GM23338 (cell line): ENCODE data around the gene TRNAU1AP. TPM values are rescaled to one million over a fixed set of nuclear protein-coding genes. Genes with fewer than 3 reads are reported as not detected.
A peak's percentile ranks its signal among the peaks of the same experiment; 100 is the strongest.

ENCODE experiments used
- ATAC-seq: fragments of 200-7000 bp; cut with Tn5 transposase; 3 replicates; pipeline ENCODE4 v1.9.1; 2020
- DNase-seq: peaks from one replicate; pipeline ENCODE4 v3.0.0-alpha.2; 2015; ENCODE audit warnings: low spot score
- H2AFZ ChIP-seq: fragments of 200-600 bp; sonication (generic); 2 replicates; pipeline ENCODE4 v1.8.0; 2016; ENCODE audit warnings: antibody characterized with exemption, mild to moderate bottlenecking, moderate library complexity
- H3F3A ChIP-seq: fragments of 200-600 bp; sonication (generic); replicated peaks from 2 replicates; pipeline ENCODE4 v1.8.0; 2017; ENCODE audit warnings: antibody characterized with exemption, mixed run types, low read depth
- H3K27ac ChIP-seq: fragments of 200-600 bp; sonication (generic); 2 replicates; pipeline ENCODE4 v1.6.1; 2016; ENCODE audit warnings: low read depth
- H3K27me3 ChIP-seq: fragments of 200-600 bp; sonication (generic); 2 replicates; pipeline ENCODE4 v1.8.0; 2016; ENCODE audit warnings: mild to moderate bottlenecking, mixed run types, moderate library complexity; ENCODE audit not compliant: insufficient read depth
- H3K36me3 ChIP-seq: fragments of 200-600 bp; sonication (generic); 2 replicates; pipeline ENCODE4 v1.8.0; 2016; ENCODE audit warnings: mild to moderate bottlenecking; ENCODE audit not compliant: insufficient read depth
- H3K4me1 ChIP-seq: fragments of 200-600 bp; sonication (generic); 2 replicates; pipeline ENCODE4 v1.8.0; 2016; ENCODE audit warnings: mild to moderate bottlenecking, moderate library complexity; ENCODE audit not compliant: insufficient read depth
- H3K4me2 ChIP-seq: fragments of 200-600 bp; sonication (generic); 2 replicates; pipeline ENCODE4 v1.7.1; 2017; ENCODE audit warnings: mixed run types
- H3K4me3 ChIP-seq: fragments of 200-600 bp; sonication (generic); 2 replicates; pipeline ENCODE4 v1.6.1; 2016; ENCODE audit warnings: mixed run types
- H3K79me2 ChIP-seq: fragments of 200-600 bp; sonication (generic); replicated peaks from 2 replicates; pipeline ENCODE4 v1.8.0; 2017; ENCODE audit warnings: mild to moderate bottlenecking; ENCODE audit not compliant: insufficient read depth
- H3K9me2 ChIP-seq: fragments of 200-600 bp; sonication (generic); 2 replicates; pipeline ENCODE4 v1.8.0; 2017; ENCODE audit not compliant: insufficient read depth
- H4K20me1 ChIP-seq: fragments of 200-600 bp; sonication (generic); replicated peaks from 2 replicates; pipeline ENCODE4 v1.8.0; 2017; ENCODE audit warnings: mild to moderate bottlenecking; ENCODE audit not compliant: insufficient read depth
- H3K27ac Mint-ChIP-seq: 2 replicates; pipeline ENCODE4 v1.8.0; 2020; ENCODE audit warnings: inconsistent platforms, mild to moderate bottlenecking, moderate library complexity, mixed read lengths
- H3K27me3 Mint-ChIP-seq: 3 replicates; pipeline ENCODE4 v1.8.0; 2022; ENCODE audit warnings: low read depth, mild to moderate bottlenecking, moderate library complexity, mixed read lengths, inconsistent platforms; ENCODE audit not compliant: insufficient read depth, poor library complexity
- H3K36me3 Mint-ChIP-seq: 3 replicates; pipeline ENCODE4 v1.8.0; 2021; ENCODE audit warnings: low read depth, mild to moderate bottlenecking, inconsistent platforms, moderate library complexity, mixed read lengths
- H3K4me1 Mint-ChIP-seq: 3 replicates; pipeline ENCODE4 v1.8.0; 2020; ENCODE audit warnings: mild to moderate bottlenecking, inconsistent platforms, mixed read lengths
- H3K4me3 Mint-ChIP-seq: 3 replicates; pipeline ENCODE4 v1.8.0; 2021; ENCODE audit warnings: moderate library complexity, mild to moderate bottlenecking, inconsistent platforms, mixed read lengths
- H3K9me3 Mint-ChIP-seq: 3 replicates; pipeline ENCODE4 v1.8.0; 2020; ENCODE audit warnings: moderate library complexity, mild to moderate bottlenecking, inconsistent platforms, mixed read lengths
- CTCF ChIP-seq, 2 experiments: fragments of 200-600 bp in 1 of 2; sonication (generic) in 1 of 2; conservative IDR thresholded peaks; 2 replicates each; pipeline versions ENCODE4 v1.5.1 to v1.6.1; 2016 to 2017; ENCODE audit warnings: antibody characterized with exemption in 2 of 2, low read depth in 2 of 2, mild to moderate bottlenecking in 2 of 2, moderate library complexity in 1 of 2
- NANOG ChIP-seq: IDR thresholded peaks from 2 replicates; pipeline ENCODE4 v1.6.1; 2016; ENCODE audit warnings: antibody characterized with exemption, borderline replicate concordance
- POLR2AphosphoS5 ChIP-seq: IDR thresholded peaks from 2 replicates; pipeline ENCODE4 v1.6.1; 2016; ENCODE audit warnings: antibody characterized with exemption, low read depth
- polyA plus RNA-seq: library from polyadenylated mRNA; unstranded; fragments of >200 nt; fragmentation: Nextera tagmentation; extraction: Ambion mirVana; gene quantifications from 2 replicates; pipeline ENCODE4 v1.2.1, GENCODE V29; 2016
- total RNA-seq: library from RNA; depleted of rRNA; stranded (reverse); fragments of >200 nt; shearing (Covaris generic); gene quantifications from 2 replicates; pipeline ENCODE4 v1.2.3, GENCODE V29; 2014
- TF ChIP-seq, protein P1 (sequence below): fragments of 250-450 bp; sonication (Bioruptor Pico); IDR thresholded peaks from 2 replicates; pipeline ENCODE4 v1.5.0; 2020; ENCODE audit warnings: mild to moderate bottlenecking, moderate library complexity

Gene TRNAU1AP
- total and polyA plus RNA-seq, 2 experiments from 2014 or later = 20.3 to 42.1 TPM

DNA sequence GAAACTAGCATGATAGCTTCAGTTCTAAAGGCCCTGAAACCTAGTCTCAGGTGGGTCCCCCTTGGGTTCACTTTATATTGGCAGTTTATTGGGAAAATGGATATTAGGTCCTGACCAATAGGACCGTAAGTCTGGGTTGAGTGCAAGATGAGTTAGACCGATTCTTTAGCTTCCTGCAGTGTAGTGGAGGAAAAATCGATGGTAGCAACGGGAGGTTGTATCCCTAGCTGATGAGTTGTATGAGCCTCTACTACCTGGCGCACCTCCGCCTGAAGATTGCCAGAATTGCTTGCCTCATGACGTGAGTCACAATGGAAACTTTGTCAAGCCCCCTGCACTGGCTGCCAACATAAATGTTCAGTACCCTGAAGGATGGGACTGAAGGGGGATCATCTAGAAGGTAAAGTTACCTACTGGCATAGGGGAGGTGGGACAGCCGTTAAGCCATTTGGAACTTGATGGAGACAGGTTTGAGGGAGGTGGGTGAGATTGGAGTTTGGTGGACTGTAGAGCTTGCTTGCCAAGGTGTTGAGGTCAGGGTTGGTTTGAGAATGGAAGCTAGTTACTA is 43.1 kb upstream of the TRNAU1AP start (continued):
- TF ChIP-seq, protein P1, sequence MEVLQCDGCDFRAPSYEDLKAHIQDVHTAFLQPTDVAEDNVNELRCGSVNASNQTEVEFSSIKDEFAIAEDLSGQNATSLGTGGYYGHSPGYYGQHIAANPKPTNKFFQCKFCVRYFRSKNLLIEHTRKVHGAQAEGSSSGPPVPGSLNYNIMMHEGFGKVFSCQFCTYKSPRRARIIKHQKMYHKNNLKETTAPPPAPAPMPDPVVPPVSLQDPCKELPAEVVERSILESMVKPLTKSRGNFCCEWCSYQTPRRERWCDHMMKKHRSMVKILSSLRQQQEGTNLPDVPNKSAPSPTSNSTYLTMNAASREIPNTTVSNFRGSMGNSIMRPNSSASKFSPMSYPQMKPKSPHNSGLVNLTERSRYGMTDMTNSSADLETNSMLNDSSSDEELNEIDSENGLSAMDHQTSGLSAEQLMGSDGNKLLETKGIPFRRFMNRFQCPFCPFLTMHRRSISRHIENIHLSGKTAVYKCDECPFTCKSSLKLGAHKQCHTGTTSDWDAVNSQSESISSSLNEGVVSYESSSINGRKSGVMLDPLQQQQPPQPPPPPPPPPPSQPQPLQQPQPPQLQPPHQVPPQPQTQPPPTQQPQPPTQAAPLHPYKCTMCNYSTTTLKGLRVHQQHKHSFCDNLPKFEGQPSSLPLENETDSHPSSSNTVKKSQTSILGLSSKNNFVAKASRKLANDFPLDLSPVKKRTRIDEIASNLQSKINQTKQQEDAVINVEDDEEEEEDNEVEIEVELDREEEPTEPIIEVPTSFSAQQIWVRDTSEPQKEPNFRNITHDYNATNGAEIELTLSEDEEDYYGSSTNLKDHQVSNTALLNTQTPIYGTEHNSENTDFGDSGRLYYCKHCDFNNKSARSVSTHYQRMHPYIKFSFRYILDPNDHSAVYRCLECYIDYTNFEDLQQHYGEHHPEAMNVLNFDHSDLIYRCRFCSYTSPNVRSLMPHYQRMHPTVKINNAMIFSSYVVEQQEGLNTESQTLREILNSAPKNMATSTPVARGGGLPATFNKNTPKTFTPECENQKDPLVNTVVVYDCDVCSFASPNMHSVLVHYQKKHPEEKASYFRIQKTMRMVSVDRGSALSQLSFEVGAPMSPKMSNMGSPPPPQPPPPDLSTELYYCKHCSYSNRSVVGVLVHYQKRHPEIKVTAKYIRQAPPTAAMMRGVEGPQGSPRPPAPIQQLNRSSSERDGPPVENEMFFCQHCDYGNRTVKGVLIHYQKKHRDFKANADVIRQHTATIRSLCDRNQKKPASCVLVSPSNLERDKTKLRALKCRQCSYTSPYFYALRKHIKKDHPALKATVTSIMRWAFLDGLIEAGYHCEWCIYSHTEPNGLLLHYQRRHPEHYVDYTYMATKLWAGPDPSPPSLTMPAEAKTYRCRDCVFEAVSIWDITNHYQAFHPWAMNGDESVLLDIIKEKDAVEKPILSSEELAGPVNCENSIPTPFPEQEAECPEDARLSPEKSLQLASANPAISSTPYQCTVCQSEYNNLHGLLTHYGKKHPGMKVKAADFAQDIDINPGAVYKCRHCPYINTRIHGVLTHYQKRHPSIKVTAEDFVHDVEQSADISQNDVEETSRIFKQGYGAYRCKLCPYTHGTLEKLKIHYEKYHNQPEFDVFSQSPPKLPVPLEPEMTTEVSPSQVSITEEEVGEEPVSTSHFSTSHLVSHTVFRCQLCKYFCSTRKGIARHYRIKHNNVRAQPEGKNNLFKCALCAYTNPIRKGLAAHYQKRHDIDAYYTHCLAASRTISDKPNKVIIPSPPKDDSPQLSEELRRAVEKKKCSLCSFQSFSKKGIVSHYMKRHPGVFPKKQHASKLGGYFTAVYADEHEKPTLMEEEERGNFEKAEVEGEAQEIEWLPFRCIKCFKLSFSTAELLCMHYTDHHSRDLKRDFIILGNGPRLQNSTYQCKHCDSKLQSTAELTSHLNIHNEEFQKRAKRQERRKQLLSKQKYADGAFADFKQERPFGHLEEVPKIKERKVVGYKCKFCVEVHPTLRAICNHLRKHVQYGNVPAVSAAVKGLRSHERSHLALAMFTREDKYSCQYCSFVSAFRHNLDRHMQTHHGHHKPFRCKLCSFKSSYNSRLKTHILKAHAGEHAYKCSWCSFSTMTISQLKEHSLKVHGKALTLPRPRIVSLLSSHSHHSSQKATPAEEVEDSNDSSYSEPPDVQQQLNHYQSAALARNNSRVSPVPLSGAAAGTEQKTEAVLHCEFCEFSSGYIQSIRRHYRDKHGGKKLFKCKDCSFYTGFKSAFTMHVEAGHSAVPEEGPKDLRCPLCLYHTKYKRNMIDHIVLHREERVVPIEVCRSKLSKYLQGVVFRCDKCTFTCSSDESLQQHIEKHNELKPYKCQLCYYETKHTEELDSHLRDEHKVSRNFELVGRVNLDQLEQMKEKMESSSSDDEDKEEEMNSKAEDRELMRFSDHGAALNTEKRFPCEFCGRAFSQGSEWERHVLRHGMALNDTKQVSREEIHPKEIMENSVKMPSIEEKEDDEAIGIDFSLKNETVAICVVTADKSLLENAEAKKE = peak; percentile 14; the same call in 1 of the 2 replicates

DNA sequence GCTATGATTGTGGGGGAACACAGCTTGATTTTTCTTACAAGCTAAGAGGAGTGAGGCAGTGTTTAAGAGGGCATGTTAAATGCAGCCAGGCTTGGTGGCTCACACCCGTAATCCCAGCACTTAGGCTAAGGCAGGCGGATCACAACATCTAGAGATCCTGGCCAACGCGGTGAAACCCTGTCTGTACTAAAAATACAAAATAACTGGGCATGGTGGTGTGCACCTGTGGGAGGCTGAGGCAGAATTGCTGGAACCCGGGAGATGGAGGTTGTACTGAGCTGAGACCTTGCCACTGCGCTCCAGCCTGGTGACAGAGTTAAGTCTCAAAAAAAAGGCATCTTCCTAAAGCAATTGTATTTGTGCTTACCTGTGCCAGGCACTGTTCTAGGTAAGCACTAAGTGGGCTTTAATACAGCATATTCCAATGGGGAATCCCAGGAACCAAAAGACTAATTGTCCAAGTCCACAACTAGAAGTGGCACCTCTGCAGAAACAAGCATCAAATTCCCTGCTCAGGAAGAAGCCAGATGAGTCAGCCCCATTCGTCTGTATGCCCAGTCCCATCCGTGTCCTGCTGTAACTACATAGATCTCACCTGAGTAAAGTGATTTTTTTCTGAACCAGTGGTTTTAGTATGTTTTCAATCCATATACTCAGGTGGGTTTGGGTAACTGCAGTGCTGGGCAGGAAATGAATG is 42.5 kb upstream of the TRNAU1AP start:
- H3K4me1 Mint-ChIP-seq = peaks cover 22% of the 10 kb centered on the region

More for the DNA sequence above, 42.5 kb upstream of the TRNAU1AP start:
- peak overlapping the region; percentile 98 for H3K27ac Mint-ChIP-seq
- no peak for DNase-seq
- H3K4me2 ChIP-seq = peak overlapping the region; percentile 99; the same call in 1 of the 2 replicates
- peaks cover 22% of the 10 kb centered on the region for H3K4me1 ChIP-seq
- ATAC-seq = peak; percentile 1
- no peaks in the 10 kb centered on the region for H3K9me2 ChIP-seq
- H3K27me3 ChIP-seq = no peaks in the 10 kb centered on the region
- peaks cover 80% of the 10 kb centered on the region for H3F3A ChIP-seq
- peak overlapping the region; percentile 98 for H3K4me3 Mint-ChIP-seq
- peaks cover 71% of the 10 kb centered on the region; the same call in 2 of the 3 replicates for H3K9me3 Mint-ChIP-seq
- TF ChIP-seq POLR2AphosphoS5 = peak; percentile 16
- no peak for TF ChIP-seq CTCF (conservative IDR thresholded peaks at IDR 0.05; ENCODE audit: low read depth in 2 of 2)
- TF ChIP-seq, protein P1 = peak; percentile 1; the same call in 1 of the 2 replicates
- peak; percentile 26; the same call in 1 of the 2 replicates for TF ChIP-seq NANOG
- H3K27me3 Mint-ChIP-seq = peaks cover 99% of the 10 kb centered on the region
- H4K20me1 ChIP-seq = peaks cover 7% of the 10 kb centered on the region
- peak overlapping the region; percentile 100 for H3K27ac ChIP-seq
- H3K4me3 ChIP-seq = peak overlapping the region; percentile 86
- H3K36me3 Mint-ChIP-seq = peaks cover 92% of the 10 kb centered on the region
- peaks cover 53% of the 10 kb centered on the region for H3K36me3 ChIP-seq
- no peak overlapping the region for H2AFZ ChIP-seq
- peaks cover 30% of the 10 kb centered on the region for H3K79me2 ChIP-seq
